Measurements from ENCODE around the gene MX1.

Gene MX1

GRCh38 chr21:41470054-41470453 lies 44.0 kb downstream of the MX1 start:
- H3K27ac ChIP-seq (ENCODE audit: low read length): no peak overlapping the region
- H3K36me3 ChIP-seq (ENCODE audit: control insufficient read depth, low read depth, low read length): peaks cover 7% of the 10 kb centered on the region

GRCh38 chr21:41472753-41473548 lies 46.9 kb downstream of the MX1 start:
- H3K9me3 ChIP-seq (ENCODE audit: control insufficient read depth, low read depth, low read length): no peaks in the 10 kb centered on the region
- H3K9ac ChIP-seq (ENCODE audit: low read length): no peak overlapping the region
- peaks cover 19% of the 10 kb centered on the region for H3K4me1 ChIP-seq (ENCODE audit: control insufficient read depth, low read depth, low read length)
- H3K27me3 ChIP-seq (ENCODE audit: control insufficient read depth, insufficient read depth, low read length): no peaks in the 10 kb centered on the region
- peaks cover 2% of the 10 kb centered on the region for H3K36me3 ChIP-seq (ENCODE audit: control insufficient read depth, low read depth, low read length)
- no peak overlapping the region for H3K4me3 ChIP-seq (ENCODE audit: low read length)
- H3K27ac ChIP-seq (ENCODE audit: low read length): no peak overlapping the region

More at GRCh38 chr21:41470054-41470453, 44.0 kb downstream of the MX1 start:
- H3K9me3 ChIP-seq (ENCODE audit: control insufficient read depth, low read depth, low read length): no peaks in the 10 kb centered on the region
- H3K4me1 ChIP-seq (ENCODE audit: control insufficient read depth, low read depth, low read length): peaks cover 5% of the 10 kb centered on the region
- no peak overlapping the region for H3K9ac ChIP-seq (ENCODE audit: low read length)
- H3K4me3 ChIP-seq (ENCODE audit: low read length): no peak overlapping the region
- H3K27me3 ChIP-seq (ENCODE audit: control insufficient read depth, insufficient read depth, low read length): no peaks in the 10 kb centered on the region

- H3K4me3 ChIP-seq (ENCODE audit: low read length): no peak overlapping the region
- no peaks in the 10 kb centered on the region for H3K36me3 ChIP-seq (ENCODE audit: control insufficient read depth, low read depth, low read length)
- H3K27ac ChIP-seq (ENCODE audit: low read length): no peak overlapping the region
- no peak overlapping the region for H3K9ac ChIP-seq (ENCODE audit: low read length)
- no peaks in the 10 kb centered on the region for H3K27me3 ChIP-seq (ENCODE audit: control insufficient read depth, insufficient read depth, low read length)
- H3K4me1 ChIP-seq (ENCODE audit: control insufficient read depth, low read depth, low read length): peaks cover 36% of the 10 kb centered on the region
- H3K9me3 ChIP-seq (ENCODE audit: control insufficient read depth, low read depth, low read length): no peaks in the 10 kb centered on the region
Measured at GRCh38 chr21:41475714-41476420, 49.8 kb downstream of the MX1 start.

GRCh38 chr21:41477641-41478318 lies 51.7 kb downstream of the MX1 start:
- Histone ChIP-seq H3K27me3 (ENCODE audit: control insufficient read depth, insufficient read depth, low read length) (no peaks in the 10 kb centered on the region), H3K36me3 (ENCODE audit: control insufficient read depth, low read depth, low read length) (no peaks in the 10 kb centered on the region), H3K4me1 (ENCODE audit: control insufficient read depth, low read depth, low read length) (peaks cover 36% of the 10 kb centered on the region), H3K9ac (ENCODE audit: low read length) (no peak overlapping the region), H3K4me3 (ENCODE audit: low read length) (peak overlapping the region; percentile 18), H3K27ac (ENCODE audit: low read length) (no peak overlapping the region), H3K9me3 (ENCODE audit: control insufficient read depth, low read depth, low read length) (no peaks in the 10 kb centered on the region)

- no peaks in the 10 kb centered on the region for H3K36me3 ChIP-seq (ENCODE audit: control insufficient read depth, low read depth, low read length)
- H3K27me3 ChIP-seq (ENCODE audit: control insufficient read depth, insufficient read depth, low read length): no peaks in the 10 kb centered on the region
- peak overlapping the region; percentile 16 for H3K4me3 ChIP-seq (ENCODE audit: low read length)
- peaks cover 36% of the 10 kb centered on the region for H3K4me1 ChIP-seq (ENCODE audit: control insufficient read depth, low read depth, low read length)
- no peaks in the 10 kb centered on the region for H3K9me3 ChIP-seq (ENCODE audit: control insufficient read depth, low read depth, low read length)
- no peak overlapping the region for H3K27ac ChIP-seq (ENCODE audit: low read length)
- no peak overlapping the region for H3K9ac ChIP-seq (ENCODE audit: low read length)
Measured at GRCh38 chr21:41478319-41479177, 52.5 kb downstream of the MX1 start.

GRCh38 chr21:41479686-41480085 lies 53.6 kb downstream of the MX1 start:
- no peak overlapping the region for H3K9ac ChIP-seq (ENCODE audit: low read length)
- no peak overlapping the region for H3K4me3 ChIP-seq (ENCODE audit: low read length)
- H3K9me3 ChIP-seq (ENCODE audit: control insufficient read depth, low read depth, low read length): no peaks in the 10 kb centered on the region
- no peaks in the 10 kb centered on the region for H3K27me3 ChIP-seq (ENCODE audit: control insufficient read depth, insufficient read depth, low read length)
- H3K27ac ChIP-seq (ENCODE audit: low read length): no peak overlapping the region
- H3K36me3 ChIP-seq (ENCODE audit: control insufficient read depth, low read depth, low read length): no peaks in the 10 kb centered on the region
- peaks cover 36% of the 10 kb centered on the region for H3K4me1 ChIP-seq (ENCODE audit: control insufficient read depth, low read depth, low read length)

- Histone ChIP-seq H3K9me3 (ENCODE audit: control insufficient read depth, low read depth, low read length) (no peaks in the 10 kb centered on the region), H3K4me1 (ENCODE audit: control insufficient read depth, low read depth, low read length) (peaks cover 36% of the 10 kb centered on the region), H3K4me3 (ENCODE audit: low read length) (no peak overlapping the region), H3K9ac (ENCODE audit: low read length) (no peak overlapping the region), H3K27ac (ENCODE audit: low read length) (no peak overlapping the region), H3K27me3 (ENCODE audit: control insufficient read depth, insufficient read depth, low read length) (no peaks in the 10 kb centered on the region), H3K36me3 (ENCODE audit: control insufficient read depth, low read depth, low read length) (no peaks in the 10 kb centered on the region)
Measured at GRCh38 chr21:41480086-41480690, 54.1 kb downstream of the MX1 start.

GRCh38 chr21:41481191-41481590 lies 55.2 kb downstream of the MX1 start:
- H3K9me3 ChIP-seq (ENCODE audit: control insufficient read depth, low read depth, low read length): no peaks in the 10 kb centered on the region
- H3K27me3 ChIP-seq (ENCODE audit: control insufficient read depth, insufficient read depth, low read length): no peaks in the 10 kb centered on the region
- H3K36me3 ChIP-seq (ENCODE audit: control insufficient read depth, low read depth, low read length): no peaks in the 10 kb centered on the region
- H3K4me1 ChIP-seq (ENCODE audit: control insufficient read depth, low read depth, low read length): peaks cover 36% of the 10 kb centered on the region
- H3K4me3 ChIP-seq (ENCODE audit: low read length): no peak overlapping the region
- no peak overlapping the region for H3K9ac ChIP-seq (ENCODE audit: low read length)
- H3K27ac ChIP-seq (ENCODE audit: low read length): no peak overlapping the region

GRCh38 chr21:41482301-41482700 lies 56.3 kb downstream of the MX1 start:
- no peaks in the 10 kb centered on the region for H3K9me3 ChIP-seq (ENCODE audit: control insufficient read depth, low read depth, low read length)
- H3K9ac ChIP-seq (ENCODE audit: low read length): no peak overlapping the region
- no peak overlapping the region for H3K4me3 ChIP-seq (ENCODE audit: low read length)
- H3K36me3 ChIP-seq (ENCODE audit: control insufficient read depth, low read depth, low read length): no peaks in the 10 kb centered on the region
- H3K27ac ChIP-seq (ENCODE audit: low read length): no peak overlapping the region
- H3K27me3 ChIP-seq (ENCODE audit: control insufficient read depth, insufficient read depth, low read length): no peaks in the 10 kb centered on the region
- peaks cover 30% of the 10 kb centered on the region for H3K4me1 ChIP-seq (ENCODE audit: control insufficient read depth, low read depth, low read length)

- Histone ChIP-seq H3K9me3 (ENCODE audit: control insufficient read depth, low read depth, low read length) (no peaks in the 10 kb centered on the region), H3K27ac (ENCODE audit: low read length) (no peak overlapping the region), H3K4me1 (ENCODE audit: control insufficient read depth, low read depth, low read length) (peaks cover 26% of the 10 kb centered on the region), H3K36me3 (ENCODE audit: control insufficient read depth, low read depth, low read length) (no peaks in the 10 kb centered on the region), H3K9ac (ENCODE audit: low read length) (no peak overlapping the region), H3K4me3 (ENCODE audit: low read length) (no peak overlapping the region), H3K27me3 (ENCODE audit: control insufficient read depth, insufficient read depth, low read length) (no peaks in the 10 kb centered on the region)
Measured at GRCh38 chr21:41482980-41483379, 56.9 kb downstream of the MX1 start.

All from iPS-18a (cell line).